ENCODE measurements around the gene MRPL12. TPM values are rescaled to one million over a fixed set of nuclear protein-coding genes. Genes with fewer than 3 reads are reported as not detected.

MRPL12 gene
- total RNA-seq, 1 donor from 2014 or later: 57.7 TPM

DNA sequence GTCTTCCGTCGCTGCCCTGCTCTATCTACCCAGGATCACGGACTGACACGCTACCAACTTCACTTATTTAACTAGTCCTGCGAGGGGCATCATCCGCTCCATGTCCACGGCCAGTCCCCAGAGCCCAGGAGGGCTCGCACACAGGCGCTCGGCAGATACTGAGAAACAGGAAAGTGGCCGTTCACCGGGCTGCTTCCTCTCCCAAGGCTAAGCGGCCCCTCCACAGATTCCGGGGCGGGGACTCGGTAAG lies 37.1 kb upstream of the MRPL12 start:
- peak overlapping the region; percentile 93 for H3K27ac Mint-ChIP-seq (ENCODE audit: unreplicated experiment)
- peaks cover 3% of the 10 kb centered on the region for H3K9me3 Mint-ChIP-seq (ENCODE audit: unreplicated experiment)
- no peak for DNase-seq
- peaks cover 2% of the 10 kb centered on the region for H3K27me3 Mint-ChIP-seq (ENCODE audit: unreplicated experiment)
- H3K36me3 Mint-ChIP-seq (ENCODE audit: unreplicated experiment): no peaks in the 10 kb centered on the region
- H3K4me1 Mint-ChIP-seq (ENCODE audit: low read depth, unreplicated experiment): peaks cover 18% of the 10 kb centered on the region
- TF ChIP-seq, protein P1, sequence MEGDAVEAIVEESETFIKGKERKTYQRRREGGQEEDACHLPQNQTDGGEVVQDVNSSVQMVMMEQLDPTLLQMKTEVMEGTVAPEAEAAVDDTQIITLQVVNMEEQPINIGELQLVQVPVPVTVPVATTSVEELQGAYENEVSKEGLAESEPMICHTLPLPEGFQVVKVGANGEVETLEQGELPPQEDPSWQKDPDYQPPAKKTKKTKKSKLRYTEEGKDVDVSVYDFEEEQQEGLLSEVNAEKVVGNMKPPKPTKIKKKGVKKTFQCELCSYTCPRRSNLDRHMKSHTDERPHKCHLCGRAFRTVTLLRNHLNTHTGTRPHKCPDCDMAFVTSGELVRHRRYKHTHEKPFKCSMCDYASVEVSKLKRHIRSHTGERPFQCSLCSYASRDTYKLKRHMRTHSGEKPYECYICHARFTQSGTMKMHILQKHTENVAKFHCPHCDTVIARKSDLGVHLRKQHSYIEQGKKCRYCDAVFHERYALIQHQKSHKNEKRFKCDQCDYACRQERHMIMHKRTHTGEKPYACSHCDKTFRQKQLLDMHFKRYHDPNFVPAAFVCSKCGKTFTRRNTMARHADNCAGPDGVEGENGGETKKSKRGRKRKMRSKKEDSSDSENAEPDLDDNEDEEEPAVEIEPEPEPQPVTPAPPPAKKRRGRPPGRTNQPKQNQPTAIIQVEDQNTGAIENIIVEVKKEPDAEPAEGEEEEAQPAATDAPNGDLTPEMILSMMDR (IDR thresholded peaks at IDR 0.05; ENCODE audit: partially characterized antibody, unreplicated experiment): no peak
- H3K4me3 Mint-ChIP-seq (ENCODE audit: unreplicated experiment): peak overlapping the region; percentile 98

DNA sequence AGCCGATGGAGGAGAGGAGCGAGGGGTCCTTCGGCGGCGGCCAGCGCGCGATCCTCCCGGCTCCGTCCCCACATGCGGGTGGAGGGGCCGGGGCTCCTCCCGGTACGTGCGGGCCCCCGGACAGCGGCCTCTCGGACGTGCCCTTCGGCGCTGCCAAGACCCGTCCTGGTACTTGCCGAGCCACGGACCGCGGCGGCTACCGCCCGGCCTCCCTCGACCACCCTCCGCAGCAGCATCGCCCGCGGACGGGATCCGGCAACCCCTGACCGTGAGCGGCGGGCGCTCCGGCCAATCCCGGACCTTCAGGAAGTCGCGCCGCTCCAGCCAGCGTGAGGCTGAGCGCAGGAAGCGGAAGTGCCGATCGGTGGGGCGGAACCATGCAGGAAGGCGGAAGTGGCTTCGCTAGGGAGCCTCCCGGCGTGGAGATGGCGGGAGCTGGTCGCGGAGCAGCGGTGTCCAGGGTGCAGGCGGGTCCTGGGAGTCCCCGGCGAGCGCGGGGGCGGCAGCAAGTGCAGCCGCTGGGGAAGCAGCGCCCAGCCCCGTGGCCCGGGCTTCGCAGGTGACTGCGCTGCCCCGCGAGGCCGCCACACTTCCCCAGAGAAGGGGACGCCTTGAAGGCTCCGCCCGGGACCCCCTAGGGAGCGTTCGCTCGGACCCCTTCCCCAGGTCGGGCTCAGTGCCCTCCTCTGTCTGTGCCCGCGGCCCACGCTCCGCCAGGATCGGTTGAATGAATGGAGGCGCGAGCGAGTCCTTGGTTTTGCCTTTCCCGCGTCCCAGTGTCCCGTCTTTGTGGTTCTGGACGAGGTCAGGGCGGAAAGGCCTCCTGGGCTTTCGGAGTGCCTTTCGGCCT lies 36.6 kb upstream of the MRPL12 start, which contains the start of the genes CCDC137 and OXLD1:
Gene CCDC137 (plus strand): TSS at position 396 of the 850 bp plus-strand sequence. CDS start 30 bp downstream, at position 426.
Gene OXLD1 (minus strand): TSS at position 264 of the 850 bp plus-strand sequence. CDS start 28 bp downstream, at position 236.
- TF ChIP-seq, protein P1 (IDR thresholded peaks at IDR 0.05; ENCODE audit: partially characterized antibody, unreplicated experiment): no peak
- Mint-ChIP-seq H3K9me3 (ENCODE audit: unreplicated experiment) (peaks cover 3% of the 10 kb centered on the region), H3K27me3 (ENCODE audit: unreplicated experiment) (peaks cover 2% of the 10 kb centered on the region), H3K4me1 (ENCODE audit: low read depth, unreplicated experiment) (peaks cover 18% of the 10 kb centered on the region), H3K27ac (ENCODE audit: unreplicated experiment) (peak within 1 kb of the TSS; percentile 93), H3K4me3 (ENCODE audit: unreplicated experiment) (peak within 1 kb of the TSS; percentile 98), H3K36me3 (ENCODE audit: unreplicated experiment) (no peaks in the 10 kb centered on the region)
- peak; percentile 98 for DNase-seq

DNA sequence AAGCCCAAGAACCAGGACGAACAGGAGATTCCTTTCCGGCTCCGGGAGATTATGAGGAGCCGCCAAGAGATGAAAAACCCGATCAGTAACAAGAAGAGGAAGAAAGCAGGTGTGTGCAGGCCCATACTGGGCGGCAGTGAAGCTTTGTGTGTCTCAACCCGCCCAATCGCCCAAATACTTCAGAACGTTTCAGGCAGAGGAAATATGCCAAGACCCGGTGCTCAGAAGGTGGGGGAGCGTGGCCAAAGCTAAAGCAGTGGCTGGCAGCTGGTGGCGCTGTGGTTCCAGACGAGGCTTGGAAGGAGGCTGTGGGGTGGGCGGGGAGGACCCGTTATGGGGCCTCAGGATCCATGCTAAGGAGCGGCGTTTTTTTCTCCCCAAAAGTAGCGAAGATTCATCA lies 35.4 kb upstream of the MRPL12 start:
- H3K36me3 Mint-ChIP-seq (ENCODE audit: unreplicated experiment): no peaks in the 10 kb centered on the region
- DNase-seq: peak; percentile 39
- H3K9me3 Mint-ChIP-seq (ENCODE audit: unreplicated experiment): peaks cover 1% of the 10 kb centered on the region
- H3K4me1 Mint-ChIP-seq (ENCODE audit: low read depth, unreplicated experiment): peaks cover 18% of the 10 kb centered on the region
- peaks cover 2% of the 10 kb centered on the region for H3K27me3 Mint-ChIP-seq (ENCODE audit: unreplicated experiment)
- peak overlapping the region; percentile 62 for H3K27ac Mint-ChIP-seq (ENCODE audit: unreplicated experiment)
- TF ChIP-seq, protein P1 (IDR thresholded peaks at IDR 0.05; ENCODE audit: partially characterized antibody, unreplicated experiment): no peak
- peak overlapping the region; percentile 95 for H3K4me3 Mint-ChIP-seq (ENCODE audit: unreplicated experiment)

DNA sequence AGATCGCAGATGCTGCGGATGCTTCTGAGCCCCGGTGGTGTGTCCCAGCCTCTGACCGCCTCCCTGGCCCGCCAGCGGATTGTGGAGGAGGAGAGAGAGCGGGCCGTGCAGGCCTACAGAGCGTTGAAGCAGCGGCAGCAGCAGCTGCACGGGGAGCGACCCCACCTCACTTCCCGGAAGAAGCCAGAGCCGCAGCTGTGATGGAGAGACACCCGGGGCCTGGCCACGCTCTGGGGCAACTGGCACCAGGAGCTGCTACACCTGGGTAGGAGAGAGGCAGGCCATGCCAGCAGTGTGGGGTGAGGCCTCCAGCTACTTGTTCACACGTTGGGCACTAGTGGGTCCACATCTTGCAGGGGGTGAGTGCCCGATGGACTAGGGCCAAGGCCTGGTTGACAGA lies 30.7 kb upstream of the MRPL12 start:
- Mint-ChIP-seq H3K9me3 (ENCODE audit: unreplicated experiment) (no peaks in the 10 kb centered on the region), H3K4me3 (ENCODE audit: unreplicated experiment) (no peak overlapping the region), H3K27me3 (ENCODE audit: unreplicated experiment) (no peaks in the 10 kb centered on the region), H3K27ac (ENCODE audit: unreplicated experiment) (no peak overlapping the region), H3K4me1 (ENCODE audit: low read depth, unreplicated experiment) (peaks cover 6% of the 10 kb centered on the region), H3K36me3 (ENCODE audit: unreplicated experiment) (no peaks in the 10 kb centered on the region)
- DNase-seq: no peak
- TF ChIP-seq, protein P1 (IDR thresholded peaks at IDR 0.05; ENCODE audit: partially characterized antibody, unreplicated experiment): no peak

DNA sequence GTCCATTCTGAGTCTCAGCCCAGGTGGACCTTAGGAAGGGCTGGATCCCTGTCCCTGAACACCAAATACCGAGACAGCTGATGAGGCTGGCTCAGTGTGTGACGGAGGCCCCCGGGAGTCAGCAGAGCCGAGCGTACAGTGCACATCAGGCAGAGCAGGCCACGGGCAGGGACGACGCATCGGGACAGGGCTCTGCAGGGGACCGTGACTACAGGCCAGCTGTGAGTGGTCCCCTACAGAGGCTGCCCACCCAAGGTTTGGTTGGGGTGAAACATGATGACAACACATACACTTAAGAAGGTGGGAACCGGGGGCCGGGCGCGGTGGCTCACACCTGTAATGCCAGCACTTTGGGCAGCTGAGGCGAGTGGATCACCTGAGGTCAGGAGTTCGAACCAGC lies 30.2 kb upstream of the MRPL12 start:
- Mint-ChIP-seq H3K4me3 (ENCODE audit: unreplicated experiment) (no peak overlapping the region), H3K27ac (ENCODE audit: unreplicated experiment) (no peak overlapping the region), H3K27me3 (ENCODE audit: unreplicated experiment) (peaks cover 2% of the 10 kb centered on the region), H3K4me1 (ENCODE audit: low read depth, unreplicated experiment) (peaks cover 3% of the 10 kb centered on the region), H3K36me3 (ENCODE audit: unreplicated experiment) (no peaks in the 10 kb centered on the region), H3K9me3 (ENCODE audit: unreplicated experiment) (no peaks in the 10 kb centered on the region)
- no peak for DNase-seq
- TF ChIP-seq, protein P1 (IDR thresholded peaks at IDR 0.05; ENCODE audit: partially characterized antibody, unreplicated experiment): no peak
